Dermis microvascular lymphatic vessel endothelial cell (primary cell): ENCODE measurements around the gene GPN2. TPM values are rescaled to one million over a fixed set of nuclear protein-coding genes. Genes with fewer than 3 reads are reported as not detected.
A peak's percentile ranks its signal among the peaks of the same experiment; 100 is the strongest.

Experiments used
- DNase-seq, 2 donors: peaks; one replicate each; pipeline versions ENCODE4 v3.0.0 to v3.0.0-alpha.2; 2010; ENCODE audit warnings: low read depth in 2 of 2
- total RNA-seq: library from RNA; depleted of rRNA; stranded (reverse); fragments of >200 nt; gene quantifications from 2 replicates; pipeline ENCODE4 v1.2.1, GENCODE V29; 2014

Gene GPN2
- total RNA-seq, 1 donor from 2014 or later: 6.8 TPM

DNA sequence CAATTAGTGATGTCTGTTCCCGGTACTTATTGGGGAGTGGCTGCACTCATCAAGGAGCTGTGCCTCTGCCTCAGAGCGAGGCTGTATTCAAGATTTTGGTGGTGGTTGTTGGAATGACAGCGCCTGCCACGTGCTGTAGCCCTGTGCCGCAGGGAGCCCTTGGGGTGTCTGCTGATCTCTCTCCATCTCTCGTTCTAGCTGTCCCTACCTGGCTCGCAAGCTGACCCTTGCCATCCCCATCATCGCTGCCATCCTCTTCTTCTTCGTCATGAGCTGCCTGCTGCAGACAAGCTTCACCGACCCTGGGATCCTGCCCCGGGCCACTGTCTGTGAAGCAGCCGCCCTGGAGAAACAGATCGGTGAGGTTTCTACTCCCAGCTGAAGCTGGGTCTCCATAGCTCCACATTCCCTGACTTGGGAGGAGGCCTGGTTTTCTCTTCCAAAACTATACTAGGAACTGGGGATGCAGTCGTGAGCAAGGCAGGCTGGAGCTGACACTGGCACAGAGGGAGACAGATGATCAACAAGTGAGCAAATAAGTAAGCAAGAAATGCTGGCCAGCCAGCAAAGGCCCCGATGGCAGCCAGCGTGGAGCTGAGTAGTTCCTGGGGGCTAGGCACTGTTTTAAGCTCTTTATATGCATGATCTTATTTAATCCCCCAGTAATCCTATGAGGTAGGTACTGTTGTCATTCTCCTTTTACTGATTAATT lies 57.7 kb downstream of the GPN2 start:
- no peak for DNase-seq

DNA sequence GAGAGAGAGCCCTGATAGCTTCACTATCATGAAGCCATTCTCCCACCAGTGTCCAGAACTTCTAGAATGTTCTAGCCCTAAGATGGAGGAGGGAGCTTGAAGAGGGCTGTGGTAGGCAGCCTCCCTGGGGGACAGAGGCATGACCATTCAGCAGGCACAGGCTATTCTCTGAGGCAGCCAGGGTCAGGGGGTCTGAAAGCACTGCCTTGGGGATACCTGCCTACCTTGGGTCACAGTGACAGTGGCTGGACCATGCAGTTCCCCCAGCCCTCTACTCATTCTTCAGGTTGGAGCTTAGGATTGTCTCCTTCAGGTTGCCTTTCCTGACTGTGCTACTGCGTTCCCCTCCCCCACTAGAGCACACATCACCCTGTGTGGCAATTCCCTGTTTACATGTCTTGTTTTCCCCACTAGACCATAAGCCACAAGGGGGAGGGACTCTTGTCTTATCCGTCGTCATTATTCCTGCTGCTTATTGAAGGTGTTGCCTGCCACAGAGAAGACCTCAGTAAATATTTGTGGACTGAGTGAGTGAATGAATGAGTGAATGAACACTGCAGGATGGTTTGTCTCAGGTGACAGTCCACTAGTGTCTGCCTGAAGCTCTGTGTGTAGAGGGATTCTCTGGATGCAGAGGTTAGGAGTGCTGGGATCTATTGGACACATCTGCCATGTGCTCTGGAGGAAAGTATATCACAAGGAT lies 58.4 kb downstream of the GPN2 start:
- DNase-seq: no peak

DNA sequence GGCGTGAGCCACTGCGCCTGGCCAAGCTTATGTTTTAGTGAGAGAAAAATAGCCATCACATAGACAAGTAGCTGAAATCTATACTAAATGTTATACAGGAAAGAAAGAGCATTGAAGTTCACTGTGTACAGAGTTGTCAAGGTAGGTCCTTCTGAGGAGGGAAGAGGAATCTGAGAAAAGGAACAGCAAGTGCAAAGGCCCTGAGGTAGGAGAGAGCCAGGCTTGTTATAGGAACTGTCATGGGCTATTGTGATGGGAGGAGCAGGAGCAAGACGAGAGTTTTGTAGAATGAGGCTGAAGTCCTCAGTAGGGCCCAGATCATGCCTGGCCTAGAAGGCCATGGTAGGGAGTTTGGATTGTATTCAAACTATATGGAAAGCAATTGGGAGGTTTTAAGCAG lies 59.0 kb downstream of the GPN2 start:
- DNase-seq: no peak

DNA sequence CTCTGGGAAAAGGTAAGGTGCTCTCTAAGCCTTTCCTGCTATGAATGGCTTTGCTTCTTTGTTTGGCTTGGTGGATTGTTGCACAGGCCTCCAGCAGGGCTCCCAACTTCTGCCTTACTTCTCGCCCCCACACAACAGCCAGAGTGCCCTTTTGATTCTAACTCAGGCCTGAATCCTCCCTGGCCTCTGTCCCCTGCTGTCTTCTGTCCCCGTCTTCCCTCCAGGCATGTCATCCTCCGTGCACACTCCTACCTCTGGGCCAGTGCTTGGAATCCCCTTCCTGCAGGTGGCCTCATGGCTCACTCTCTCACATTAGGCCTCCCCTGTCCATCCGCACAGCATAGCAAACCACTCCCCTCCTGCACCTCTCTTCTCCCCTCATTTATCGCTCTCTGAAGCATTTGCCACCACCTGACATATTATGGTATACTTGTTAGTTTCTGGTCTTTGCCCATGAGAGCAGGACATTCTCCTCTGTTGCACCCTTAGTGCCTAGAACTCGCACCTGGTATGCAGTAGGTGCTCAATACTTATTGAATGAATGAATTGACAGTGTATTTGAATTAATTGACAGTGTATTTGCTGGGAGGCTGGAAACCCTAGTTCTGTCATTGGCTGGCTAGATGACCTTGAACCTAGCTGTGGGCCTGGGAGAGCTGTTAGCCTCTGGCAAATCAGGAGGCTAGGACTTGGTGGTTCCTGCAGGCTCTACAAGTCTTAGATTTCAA lies 60.7 kb downstream of the GPN2 start:
- DNase-seq: no peak

DNA sequence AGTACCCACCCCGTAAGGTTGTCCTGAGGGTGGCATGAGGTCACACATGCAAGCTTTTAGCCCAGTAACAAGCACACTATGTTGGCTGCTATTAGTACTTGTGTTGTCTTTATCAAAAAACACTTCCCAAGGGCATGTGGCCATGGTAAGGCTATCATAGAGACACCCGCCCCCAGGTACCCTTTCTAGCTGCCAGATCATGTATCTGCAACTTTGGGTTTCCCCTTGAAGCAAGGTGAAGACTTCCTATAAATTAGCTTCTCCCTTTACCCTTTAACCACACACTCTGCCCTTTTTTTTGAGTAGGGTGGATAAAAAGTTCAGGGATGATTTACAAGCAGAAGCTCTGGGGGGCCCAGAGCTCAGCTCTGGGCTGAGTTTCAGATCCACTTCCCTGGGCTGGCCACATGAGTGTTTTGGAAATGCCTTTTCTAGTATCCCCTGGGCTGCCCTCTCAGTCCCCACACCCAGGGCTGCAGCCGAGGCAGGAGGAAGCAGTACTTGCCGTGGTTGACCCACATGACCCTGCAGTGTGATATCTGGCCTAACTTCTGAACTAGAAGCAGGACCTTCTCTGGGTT lies 61.6 kb downstream of the GPN2 start:
- DNase-seq: no peak

DNA sequence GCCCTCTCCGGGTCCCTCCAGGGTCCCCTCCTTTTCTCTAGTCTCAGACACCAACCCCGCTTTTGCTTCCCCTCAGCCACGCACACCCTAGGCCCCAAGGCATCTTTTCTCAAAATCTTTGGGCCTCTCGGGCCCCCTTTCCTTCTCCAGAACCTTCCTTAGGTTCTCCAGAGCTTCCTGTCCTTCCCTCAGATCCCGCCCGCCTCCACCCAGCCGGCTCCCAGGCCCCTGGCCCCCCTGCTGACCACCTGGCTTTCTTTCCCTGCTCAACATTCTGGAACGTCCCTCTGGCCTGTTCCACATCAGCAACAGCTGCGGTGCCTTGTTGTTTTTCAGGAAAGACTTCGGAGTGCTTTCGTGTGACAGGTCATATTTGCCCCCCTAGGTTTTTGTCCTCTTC lies 62.4 kb downstream of the GPN2 start:
- no peak for DNase-seq

DNA sequence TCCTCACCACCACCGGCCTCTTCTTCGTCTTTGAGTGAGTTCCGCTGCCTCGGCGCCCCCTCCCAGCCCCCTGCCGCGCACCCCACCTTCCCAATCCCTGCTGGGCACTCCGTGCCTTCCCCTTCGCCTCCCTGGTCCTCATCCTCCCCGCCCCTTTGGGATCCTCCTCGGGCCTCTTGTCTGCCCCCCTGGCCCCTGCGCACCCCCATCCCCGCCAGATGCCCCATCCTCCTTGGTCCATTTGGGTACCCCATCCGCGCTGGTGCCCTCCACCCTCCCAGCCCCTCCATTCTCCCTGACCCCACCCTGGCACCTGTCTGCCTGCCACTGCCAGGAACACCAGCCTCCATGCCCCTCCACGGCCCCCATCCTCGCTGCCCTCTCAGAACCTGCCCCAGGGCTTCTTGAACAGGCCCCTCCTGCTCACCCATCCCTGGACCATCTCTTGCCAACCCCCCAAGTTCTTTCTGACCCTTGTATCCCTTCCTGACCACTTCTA lies 62.9 kb downstream of the GPN2 start:
- DNase-seq: no peak

DNA sequence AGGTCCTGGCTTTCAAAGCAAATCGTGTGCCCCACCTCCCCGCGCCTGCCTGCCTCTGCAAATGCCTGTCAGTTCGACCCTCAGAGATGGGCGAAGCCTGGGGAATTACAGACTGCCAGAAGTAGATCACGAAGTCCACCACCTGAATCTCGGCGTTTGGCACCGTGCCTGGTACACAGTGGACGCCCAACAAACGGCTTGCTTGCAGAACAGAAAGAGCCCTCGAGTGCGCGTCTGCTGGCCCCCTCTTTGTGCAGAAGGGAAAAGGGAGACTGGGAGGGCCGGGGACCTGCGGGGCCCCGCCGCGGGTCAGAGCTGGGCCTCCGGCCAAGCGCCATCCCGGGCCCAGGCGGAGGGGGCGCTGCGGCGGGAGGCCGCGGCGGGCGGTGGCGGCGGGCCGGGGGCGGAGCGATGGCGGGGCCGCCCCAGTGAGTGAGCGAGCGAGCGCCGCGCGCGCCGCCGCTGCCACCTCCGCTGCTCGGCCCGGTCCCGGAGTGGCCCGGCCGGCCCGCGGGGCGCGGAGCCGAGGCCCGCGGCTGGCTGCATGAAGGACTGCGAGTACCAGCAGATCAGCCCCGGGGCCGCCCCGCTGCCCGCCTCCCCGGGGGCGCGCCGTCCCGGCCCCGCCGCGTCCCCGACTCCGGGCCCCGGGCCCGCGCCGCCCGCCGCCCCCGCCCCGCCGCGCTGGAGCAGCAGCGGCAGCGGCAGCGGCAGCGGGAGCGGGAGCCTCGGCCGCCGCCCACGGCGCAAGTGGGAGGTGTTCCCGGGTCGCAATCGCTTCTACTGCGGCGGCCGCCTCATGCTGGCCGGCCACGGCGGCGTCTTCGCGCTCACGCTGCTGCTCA lies 63.6 kb downstream of the GPN2 start, which contains the start of gene ZDHHC18:
ZDHHC18 (plus strand) TSS at position 428 of the 845 bp plus-strand sequence; CDS start at position 545, 117 bp downstream.
- DNase-seq: peak in 1 of 2 donors; percentile 62

Other genes with a start within 250 kb of the GPN2 start
- 7.3 and 15.2 TPM in 2 replicates for gene ARID1A, start 194.3 kb downstream of the GPN2 start, total RNA-seq
- 6.2 and 7.2 TPM in 2 replicates for gene PIGV, start 102.3 kb downstream of the GPN2 start, total RNA-seq
- gene ZDHHC18, start 63.6 kb downstream of the GPN2 start, total RNA-seq: 3.6 and 7.1 TPM in 2 replicates
- gene SFN, start 27.1 kb downstream of the GPN2 start, total RNA-seq: 0.13 TPM in 1 of 2 replicates, not detected in the other
- 8.2 and 10.1 TPM in 2 replicates for gene GPATCH3, start 10.2 kb upstream of the GPN2 start, total RNA-seq
- not detected in 2 replicates for gene NR0B2, start 23.7 kb upstream of the GPN2 start, total RNA-seq
- gene NUDC, start 31.5 kb upstream of the GPN2 start, total RNA-seq: 16.9 and 18.3 TPM in 2 replicates
- not detected in 2 replicates for gene KDF1, start 70.2 kb upstream of the GPN2 start, total RNA-seq
- gene TRNP1, start 103.4 kb upstream of the GPN2 start, total RNA-seq: 1.4 and 3.1 TPM in 2 replicates
- under 0.01 and 0.26 TPM in 2 replicates for gene TENT5B, start 122.6 kb upstream of the GPN2 start, total RNA-seq